HEK293 (cell line): ENCODE results near the gene MRPL43.

Experiments
- BCL11B ChIP-seq: fragments of 450-650 bp; formaldehyde crosslinking; IDR thresholded peaks from 2 replicates; pipeline ENCODE4 v1.5.1; 2016; ENCODE audit warnings: low read depth, missing biosample characterization, missing genetic modification characterization
- GLI4 ChIP-seq: fragments of 450-650 bp; formaldehyde crosslinking; IDR thresholded peaks from 2 replicates; pipeline ENCODE4 v1.5.1; 2016; ENCODE audit warnings: missing biosample characterization, missing genetic modification characterization
- IKZF3 ChIP-seq: fragments of 450-650 bp; IDR thresholded peaks from 2 replicates; pipeline ENCODE4 v1.5.0; 2018; ENCODE audit warnings: missing biosample characterization, mild to moderate bottlenecking, missing genetic modification characterization, moderate library complexity
- MEIS1 ChIP-seq: sonication (generic); formaldehyde crosslinking; IDR thresholded peaks from 2 replicates; pipeline ENCODE4 v1.8.1; 2022; ENCODE audit warnings: missing genetic modification reagents, mild to moderate bottlenecking, borderline replicate concordance
- OVOL3 ChIP-seq: fragments of 450-650 bp; formaldehyde crosslinking; IDR thresholded peaks from 2 replicates; pipeline ENCODE4 v1.5.1; 2016; ENCODE audit warnings: missing biosample characterization, missing genetic modification characterization
- PRDM2 ChIP-seq: fragments of 450-650 bp; formaldehyde crosslinking; IDR thresholded peaks from 2 replicates; pipeline ENCODE4 v1.5.1; 2016; ENCODE audit warnings: missing biosample characterization, missing genetic modification characterization, borderline replicate concordance
- SCRT1 ChIP-seq: fragments of 450-650 bp; formaldehyde crosslinking; IDR thresholded peaks from 2 replicates; pipeline ENCODE4 v1.5.1; 2016; ENCODE audit warnings: missing biosample characterization, missing genetic modification characterization, borderline replicate concordance
- WT1 ChIP-seq: fragments of 450-650 bp; formaldehyde crosslinking; IDR thresholded peaks from 2 replicates; pipeline ENCODE4 v1.5.1; 2016; ENCODE audit warnings: missing biosample characterization, missing genetic modification characterization
- YY1 ChIP-seq: fragments of 450-650 bp; formaldehyde crosslinking; IDR thresholded peaks from 2 replicates; pipeline ENCODE4 v1.5.1; 2018; ENCODE audit warnings: missing biosample characterization, missing genetic modification characterization
- ZBTB10 ChIP-seq: fragments of 450-650 bp; formaldehyde crosslinking; IDR thresholded peaks from 2 replicates; pipeline ENCODE4 v1.5.1; 2016; ENCODE audit warnings: missing biosample characterization, missing genetic modification characterization
- ZBTB17 ChIP-seq: fragments of 450-650 bp; formaldehyde crosslinking; IDR thresholded peaks from 2 replicates; pipeline ENCODE4 v1.5.1; 2016; ENCODE audit warnings: missing biosample characterization, missing genetic modification characterization
- ZBTB20 ChIP-seq: fragments of 450-650 bp; formaldehyde crosslinking; IDR thresholded peaks from 2 replicates; pipeline ENCODE4 v1.5.1; 2016; ENCODE audit warnings: missing biosample characterization, missing genetic modification characterization
- ZBTB21 ChIP-seq: fragments of 450-650 bp; formaldehyde crosslinking; IDR thresholded peaks from 2 replicates; pipeline ENCODE4 v1.5.1; 2017; ENCODE audit warnings: missing biosample characterization, missing genetic modification characterization
- ZBTB48 ChIP-seq: fragments of 450-650 bp; formaldehyde crosslinking; IDR thresholded peaks from 2 replicates; pipeline ENCODE4 v1.5.1; 2016; ENCODE audit warnings: missing biosample characterization, missing genetic modification characterization
- ZBTB7A ChIP-seq: fragments of 450-650 bp; formaldehyde crosslinking; IDR thresholded peaks from 2 replicates; pipeline ENCODE4 v1.5.1; 2016; ENCODE audit warnings: low read depth, missing biosample characterization, missing genetic modification characterization
- ZNF132 ChIP-seq: fragments of 450-650 bp; formaldehyde crosslinking; IDR thresholded peaks from 2 replicates; pipeline ENCODE4 v1.5.1; 2017; ENCODE audit warnings: missing biosample characterization, missing genetic modification characterization, borderline replicate concordance
- ZNF155 ChIP-seq: fragments of 450-650 bp; formaldehyde crosslinking; IDR thresholded peaks from 2 replicates; pipeline ENCODE4 v1.5.1; 2016; ENCODE audit warnings: missing biosample characterization, missing genetic modification characterization
- ZNF174 ChIP-seq: fragments of 450-650 bp; formaldehyde crosslinking; IDR thresholded peaks from 2 replicates; pipeline ENCODE4 v1.5.0; 2017; ENCODE audit warnings: missing biosample characterization, mild to moderate bottlenecking, missing genetic modification characterization
- ZNF202 ChIP-seq: fragments of 450-650 bp; formaldehyde crosslinking; IDR thresholded peaks from 2 replicates; pipeline ENCODE4 v1.5.1; 2016; ENCODE audit warnings: missing biosample characterization, missing genetic modification characterization, borderline replicate concordance
- ZNF398 ChIP-seq: fragments of 450-650 bp; formaldehyde crosslinking; IDR thresholded peaks from 2 replicates; pipeline ENCODE4 v1.5.1; 2017; ENCODE audit warnings: missing biosample characterization, missing genetic modification characterization
- ZNF423 ChIP-seq: fragments of 450-650 bp; formaldehyde crosslinking; IDR thresholded peaks from 2 replicates; pipeline ENCODE4 v1.5.1; 2016; ENCODE audit warnings: missing biosample characterization, missing genetic modification characterization
- ZNF433 ChIP-seq: fragments of 450-650 bp; formaldehyde crosslinking; IDR thresholded peaks from 2 replicates; pipeline ENCODE4 v1.5.1; 2016; ENCODE audit warnings: missing biosample characterization, missing genetic modification characterization, low read depth
- ZNF510 ChIP-seq: fragments of 450-650 bp; formaldehyde crosslinking; IDR thresholded peaks from 2 replicates; pipeline ENCODE4 v1.5.1; 2018; ENCODE audit warnings: mild to moderate bottlenecking, missing genetic modification characterization, missing biosample characterization; ENCODE audit not compliant: insufficient replicate concordance
- ZNF548 ChIP-seq: fragments of 450-650 bp; formaldehyde crosslinking; IDR thresholded peaks from 2 replicates; pipeline ENCODE4 v1.5.1; 2016; ENCODE audit warnings: missing biosample characterization, missing genetic modification characterization
- ZNF555 ChIP-seq: fragments of 450-650 bp; formaldehyde crosslinking; conservative IDR thresholded peaks from 2 replicates; pipeline ENCODE4 v1.5.1; 2017; ENCODE audit warnings: missing biosample characterization, mild to moderate bottlenecking, missing genetic modification characterization, inconsistent platforms
- ZNF561 ChIP-seq: fragments of 450-650 bp; IDR thresholded peaks from 2 replicates; pipeline ENCODE4 v1.5.1; 2018; ENCODE audit warnings: missing biosample characterization, missing genetic modification characterization, borderline replicate concordance
- ZNF596 ChIP-seq: fragments of 450-650 bp; IDR thresholded peaks from 2 replicates; pipeline ENCODE4 v1.5.0; 2018; ENCODE audit warnings: missing biosample characterization, mild to moderate bottlenecking, missing genetic modification characterization, moderate library complexity
- ZNF610 ChIP-seq: fragments of 450-650 bp; formaldehyde crosslinking; IDR thresholded peaks from 2 replicates; pipeline ENCODE4 v1.5.1; 2016; ENCODE audit warnings: missing biosample characterization, missing genetic modification characterization, borderline replicate concordance
- ZSCAN4 ChIP-seq: fragments of 450-650 bp; formaldehyde crosslinking; IDR thresholded peaks from 2 replicates; pipeline ENCODE4 v1.5.1; 2017; ENCODE audit warnings: missing biosample characterization, missing genetic modification characterization

MRPL43 gene

GRCh38 chr10:101014230-101014884, 27.1 kb upstream of the MRPL43 start (continued):
- 0 out of 2 replicates have a peak, but pooled peaks have one; percentile 40 for TF ChIP-seq PRDM2
- TF ChIP-seq ZBTB48 (tag by site-specific recombination): no peak; the same call in 1 of the 2 replicates
- peak; percentile 50; the same call in 1 of the 2 replicates for TF ChIP-seq ZBTB10 (tag by site-specific recombination)
- no peak for TF ChIP-seq ZNF561 (tag by site-specific recombination)
- peak; percentile 67; the same call in 1 of the 2 replicates for TF ChIP-seq SCRT1 (tag by site-specific recombination)
- TF ChIP-seq YY1 (tag by site-specific recombination): no peak
- TF ChIP-seq ZNF610 (tag by site-specific recombination): no peak
- TF ChIP-seq GLI4 (tag by site-specific recombination): no peak
- no peak for TF ChIP-seq ZNF202
- TF ChIP-seq ZBTB21 (tag by site-specific recombination): no peak
- TF ChIP-seq ZNF132 (tag by site-specific recombination): no peak
- TF ChIP-seq ZNF548 (tag by site-specific recombination): no peak; the same call in 1 of the 2 replicates
- no peak for TF ChIP-seq ZNF555
- no peak for TF ChIP-seq ZNF433 (tag by site-specific recombination)
- TF ChIP-seq ZSCAN4: peak; percentile 92
- TF ChIP-seq ZNF510 (tag by site-specific recombination): no peak
- TF ChIP-seq MEIS1 (CRISPR knock-in tag): no peak
- TF ChIP-seq ZBTB17 (tag by site-specific recombination): peak; percentile 76
- TF ChIP-seq ZNF155 (tag by site-specific recombination): no peak
- no peak for TF ChIP-seq ZNF423 (tag by site-specific recombination)
- no peak for TF ChIP-seq OVOL3 (tag by site-specific recombination)
- peak; percentile 86 for TF ChIP-seq IKZF3 (tag by site-specific recombination)
- TF ChIP-seq ZBTB20 (tag by site-specific recombination): peak; percentile 42; the same call in 1 of the 2 replicates
- 0 out of 2 replicates have a peak, but pooled peaks have one; percentile 26 for TF ChIP-seq ZNF398 (tag by site-specific recombination)
- TF ChIP-seq ZBTB7A (tag by site-specific recombination): peak; percentile 70; the same call in 1 of the 2 replicates
- peak; percentile 54; the same call in 1 of the 2 replicates for TF ChIP-seq WT1 (tag by site-specific recombination)
- no peak for TF ChIP-seq BCL11B (tag by site-specific recombination)
- TF ChIP-seq ZNF174 (tag by site-specific recombination): no peak
- no peak for TF ChIP-seq ZNF596 (tag by site-specific recombination)
